GM18502 (cell line): ENCODE measurements around the gene TNIP1.

Source experiments
- ATAC-seq: cut with Tn5 transposase; IDR thresholded peaks from one replicate; pipeline ENCODE4 v1.9.1; 2021; ENCODE audit warnings: mild to moderate bottlenecking; ENCODE audit not compliant: unreplicated experiment, poor library complexity

TNIP1 gene

DNA sequence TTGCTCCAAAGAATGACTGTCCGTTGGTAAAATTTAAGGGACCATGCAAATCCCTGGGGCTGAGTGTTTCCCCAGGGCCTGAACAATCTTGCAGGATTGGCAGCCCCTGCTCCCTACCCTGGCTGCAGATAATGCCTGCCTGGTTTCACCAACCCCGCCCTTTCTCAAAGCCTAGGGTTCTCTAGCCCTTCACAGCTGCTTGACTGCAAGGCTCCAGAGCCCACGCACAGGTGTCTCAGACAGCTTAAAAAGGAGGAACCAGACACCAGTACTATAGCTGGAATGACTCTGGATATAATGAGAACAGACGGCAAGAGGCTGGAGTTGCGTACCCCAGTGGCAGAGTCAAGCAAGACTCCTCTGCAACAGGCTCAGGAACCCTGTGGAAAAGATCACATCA is 25.2 kb upstream of the TNIP1 start:
- ATAC-seq, result no peak

DNA sequence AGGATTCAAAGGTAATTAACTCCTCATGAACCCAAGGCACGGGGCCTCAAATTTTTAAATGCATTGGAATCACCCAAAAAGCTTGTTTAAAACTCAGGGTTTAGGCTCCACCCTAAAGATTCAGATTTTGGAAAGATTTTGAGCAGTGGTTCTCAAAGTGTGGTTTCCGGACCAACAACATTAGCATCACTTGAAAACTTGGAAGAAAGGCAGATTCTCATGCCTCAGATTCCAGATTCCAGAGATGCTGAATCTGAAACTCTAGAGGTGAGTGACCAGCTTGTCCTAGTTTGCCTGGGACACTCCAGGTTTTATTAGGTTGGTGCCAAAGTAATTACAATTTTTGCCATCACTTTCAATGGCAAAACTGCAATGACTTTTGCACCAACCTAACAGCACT is 24.7 kb upstream of the TNIP1 start:
- ATAC-seq, result no peak

DNA sequence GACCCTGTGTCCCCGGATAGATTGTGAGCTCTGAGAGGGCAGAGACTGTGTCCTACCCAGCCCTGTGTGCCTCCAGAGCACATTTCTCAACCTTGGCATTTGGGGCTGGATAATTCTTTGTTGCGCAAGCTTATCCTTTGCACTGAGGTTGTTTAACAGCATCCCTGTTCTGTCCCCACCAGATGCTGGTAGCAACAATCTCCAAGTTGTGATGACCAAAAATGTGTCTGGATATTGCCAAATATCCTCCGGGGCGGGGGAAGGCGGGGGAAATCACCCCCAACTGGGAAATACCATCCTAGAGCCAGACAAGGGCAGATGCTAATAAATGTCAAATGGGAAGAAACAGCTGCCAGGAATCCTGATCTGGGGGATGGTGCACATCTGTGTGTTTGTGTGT is 24.0 kb upstream of the TNIP1 start:
- ATAC-seq, result no peak

GRCh38 chr5:151101746-151102145 is 20.9 kb upstream of the TNIP1 start:
- no peak for ATAC-seq

DNA sequence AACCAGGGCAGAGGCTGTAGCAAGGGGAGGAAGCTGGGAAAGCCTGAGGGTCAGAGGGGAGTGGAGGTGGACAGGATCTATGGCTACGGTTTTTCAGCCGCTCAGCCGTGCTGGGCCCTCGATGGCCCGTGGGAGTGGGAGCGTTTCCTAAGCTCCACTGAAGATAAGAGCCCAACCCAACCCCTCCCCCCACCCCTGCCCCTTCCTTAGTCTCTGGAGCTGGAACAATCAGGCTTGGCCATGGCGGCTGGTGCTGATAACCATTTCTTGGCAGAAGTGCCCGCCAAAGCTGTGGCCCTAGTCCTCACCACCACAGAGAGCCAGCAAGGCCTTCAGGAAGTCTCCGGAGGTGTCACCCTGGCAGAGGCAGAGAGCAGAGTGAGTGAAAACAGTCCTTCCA is 20.3 kb upstream of the TNIP1 start:
- ATAC-seq, result no peak

DNA sequence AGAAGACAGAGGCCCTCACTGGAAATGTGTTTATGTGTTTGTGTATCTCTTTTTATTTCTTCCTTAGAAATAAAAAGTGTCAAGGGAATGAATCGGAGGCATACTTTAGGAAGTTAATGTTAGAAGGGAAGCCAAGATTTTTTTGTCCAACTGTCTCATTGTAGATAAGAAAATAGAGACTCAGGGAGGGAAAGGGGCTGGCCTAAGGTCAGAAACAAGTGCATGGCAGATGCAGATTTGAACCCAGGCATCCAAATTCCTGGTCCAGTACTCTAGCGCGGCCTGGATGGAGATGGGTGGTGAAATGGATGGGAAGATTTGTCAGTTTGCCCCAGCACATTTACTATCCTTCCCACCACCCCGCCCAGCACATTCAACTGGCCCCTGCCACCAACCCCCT is 19.8 kb upstream of the TNIP1 start:
- ATAC-seq, result no peak

DNA sequence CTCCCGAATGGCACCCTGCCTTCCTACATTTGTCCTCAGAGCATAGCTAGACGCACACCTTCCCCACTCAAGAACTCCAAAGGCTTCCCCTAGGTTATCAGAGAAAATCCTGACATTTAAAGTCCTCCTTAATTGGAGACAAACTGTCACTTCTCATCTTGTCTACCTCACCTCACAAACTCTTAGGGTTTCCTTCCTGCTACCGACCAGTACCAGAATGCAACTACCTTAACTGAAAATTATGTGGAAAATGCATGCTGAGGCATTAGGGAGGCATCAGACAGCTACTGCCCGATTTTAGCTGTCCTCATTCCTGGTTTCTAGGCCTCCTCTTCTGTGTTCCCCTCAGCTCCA is 17.9 kb upstream of the TNIP1 start:
- ATAC-seq, result no peak

DNA sequence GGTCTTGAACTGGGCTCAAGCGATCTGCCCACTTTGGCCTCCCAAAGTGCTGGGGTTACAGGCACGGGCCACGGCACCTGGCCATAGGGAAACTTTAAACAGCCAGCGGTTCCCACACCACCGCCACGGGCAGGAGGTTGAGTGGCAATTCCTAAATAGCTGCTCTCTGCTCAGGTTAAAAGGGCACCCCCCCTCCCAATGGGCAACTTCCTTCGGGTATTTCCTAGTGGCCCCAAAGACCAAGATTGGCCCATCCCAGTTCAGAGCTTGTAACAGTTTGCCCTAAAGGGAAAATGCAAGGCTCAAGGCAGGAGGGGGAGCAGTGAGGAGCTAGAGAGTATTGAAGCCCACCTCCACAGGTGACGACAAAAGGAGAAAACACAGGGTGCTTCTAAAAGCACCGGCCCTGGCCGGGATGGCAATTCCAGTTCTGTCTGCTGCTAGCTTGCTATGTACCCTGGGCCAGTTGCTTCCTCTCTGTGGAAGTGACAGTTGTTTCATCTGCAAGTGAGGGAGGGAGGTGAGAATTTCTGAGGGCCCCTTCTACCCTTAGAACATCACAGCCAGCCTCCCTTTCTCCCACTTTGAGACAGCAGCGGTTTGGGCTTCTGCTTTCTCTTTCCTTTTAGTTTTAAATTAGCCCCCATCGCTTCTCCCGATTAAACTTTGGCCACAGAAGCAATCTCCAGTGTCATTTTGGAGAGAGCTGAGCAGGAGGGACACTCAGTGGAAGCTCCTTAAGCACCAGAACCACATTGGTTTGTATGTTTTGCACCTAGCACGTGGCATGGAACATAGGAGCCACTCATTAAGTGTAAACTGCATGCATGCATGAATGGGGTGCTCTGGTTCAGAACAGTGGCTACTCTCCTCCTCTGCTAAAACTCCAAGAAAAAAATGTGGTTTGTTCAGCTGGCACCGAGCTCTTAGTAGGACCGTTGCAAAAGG is 17.3 kb upstream of the TNIP1 start:
- peak; percentile 42 for ATAC-seq

DNA sequence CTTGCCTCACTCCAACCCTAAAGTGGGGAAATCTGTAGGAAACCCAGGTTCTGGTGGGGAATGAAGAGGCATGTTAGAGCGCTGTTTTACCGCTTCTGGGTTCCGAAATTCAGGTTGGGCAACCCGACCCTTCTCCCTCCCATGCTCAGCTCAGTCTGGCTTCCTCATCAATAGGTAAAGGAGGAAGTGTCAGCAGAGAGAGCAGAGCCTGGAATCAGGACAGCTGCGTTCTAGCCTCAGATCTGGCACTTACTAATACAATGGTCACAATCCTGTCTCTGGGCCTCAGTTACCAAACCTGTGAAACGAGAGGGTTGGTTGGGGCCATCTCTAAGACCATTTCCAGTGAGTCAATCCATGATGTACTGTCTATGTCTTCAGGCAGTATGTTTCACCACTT is 16.2 kb upstream of the TNIP1 start:
- no peak for ATAC-seq

- ATAC-seq, result no peak
Observed at GRCh38 chr5:151096001-151096373, 15.2 kb upstream of the TNIP1 start.

- ATAC-seq, result no peak
Observed at GRCh38 chr5:151095341-151096000, 14.6 kb upstream of the TNIP1 start.

DNA sequence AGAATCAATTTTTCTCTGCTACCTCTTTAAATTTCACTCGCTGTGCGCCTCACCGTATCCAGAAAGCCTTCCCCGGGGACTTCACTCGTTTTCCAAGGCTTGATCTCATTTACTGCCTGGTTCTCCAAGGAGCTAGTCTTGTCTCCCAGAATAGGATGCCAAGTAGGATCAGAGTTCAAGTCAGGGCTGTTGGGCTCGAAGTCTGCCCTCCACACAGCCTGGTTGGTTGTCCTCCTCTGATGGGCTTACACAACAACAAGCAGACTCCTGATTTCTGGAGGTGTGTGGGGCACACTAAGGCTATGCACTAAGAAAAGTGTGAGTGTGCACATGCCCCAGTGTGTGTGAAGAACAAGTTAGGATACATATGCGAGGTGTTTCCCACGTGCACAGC is 14.0 kb upstream of the TNIP1 start:
- ATAC-seq, result no peak

- peak; percentile 74 for ATAC-seq
Observed at GRCh38 chr5:151094030-151094851, 13.4 kb upstream of the TNIP1 start.

- ATAC-seq, result peak; percentile 6
Observed at GRCh38 chr5:151093476-151093889, 12.6 kb upstream of the TNIP1 start.

- no peak for ATAC-seq
Observed at GRCh38 chr5:151092762-151093161, 11.9 kb upstream of the TNIP1 start.

GRCh38 chr5:151089726-151090125 is 8.9 kb upstream of the TNIP1 start:
- no peak for ATAC-seq

GRCh38 chr5:151088986-151089385 is 8.2 kb upstream of the TNIP1 start:
- ATAC-seq, result no peak

GRCh38 chr5:151087486-151087885 is 6.7 kb upstream of the TNIP1 start:
- no peak for ATAC-seq

- ATAC-seq, result peak; percentile 74
Observed at GRCh38 chr5:151086905-151087360, 6.1 kb upstream of the TNIP1 start.

GRCh38 chr5:151086192-151086869 is 5.5 kb upstream of the TNIP1 start:
- no peak for ATAC-seq
